ENCODE data around the gene MYOT.

MYOT gene

DNA sequence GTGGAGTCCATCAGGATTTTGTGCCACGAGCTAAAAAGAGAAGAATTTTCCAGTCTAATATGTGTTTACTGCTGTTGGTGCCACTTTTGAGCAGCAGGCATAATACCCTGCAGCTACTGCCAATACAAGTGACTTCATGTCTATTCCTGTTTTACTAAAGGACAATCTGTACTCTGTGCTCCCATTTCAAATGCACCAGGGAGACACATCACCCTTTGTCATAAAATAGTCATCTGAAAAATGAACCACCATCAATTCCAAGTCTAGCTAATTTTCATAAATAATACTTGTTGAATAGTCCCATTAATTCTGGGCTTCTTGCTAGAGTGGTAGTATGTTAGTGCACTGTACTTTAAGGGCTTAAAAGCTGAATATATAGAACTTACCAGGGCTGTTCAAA is 12.7 kb downstream of the MYOT start:
- Histone ChIP-seq H2AFZ (ENCODE audit: low read length) (no peak overlapping the region), H3F3A (ENCODE audit: insufficient read depth, low read length) (no peaks in the 10 kb centered on the region), H3K79me2 (ENCODE audit: low read length) (no peaks in the 10 kb centered on the region), H4K20me1 (ENCODE audit: insufficient read depth, low read length) (no peaks in the 10 kb centered on the region), H3K9me2 (replicated peaks; ENCODE audit: insufficient read depth, low read length) (no peaks in the 10 kb centered on the region), H3K4me2 (ENCODE audit: low read depth, low read length) (no peak overlapping the region), H3K27me3 (replicated peaks; ENCODE audit: insufficient read depth, low read length) (no peaks in the 10 kb centered on the region), H3K4me1 (ENCODE audit: low read length) (no peaks in the 10 kb centered on the region), H3K36me3 (replicated peaks; ENCODE audit: insufficient read depth, low read length) (no peaks in the 10 kb centered on the region), H3K4me3 (ENCODE audit: low read length) (no peak overlapping the region), H3K27ac (ENCODE audit: low read length) (no peak overlapping the region), H3K9ac (ENCODE audit: low read length) (no peak overlapping the region), H3K9me3 (replicated peaks; ENCODE audit: insufficient read depth, low read length) (no peaks in the 10 kb centered on the region)
- DNase-seq = no peak
- no peak for TF ChIP-seq CTCF (IDR thresholded peaks at IDR 0.05; ENCODE audit: low read length)
- no peak for TF ChIP-seq EZH2phosphoT487 (IDR thresholded peaks at IDR 0.05; ENCODE audit: low read length)
- TF ChIP-seq EZH2 (optimal IDR thresholded peaks at IDR 0.05; ENCODE audit: low read depth, low read length) = no peak

- peaks cover 8% of the 10 kb centered on the region for H3F3A ChIP-seq (ENCODE audit: insufficient read depth, low read length)
- H3K27me3 ChIP-seq (replicated peaks; ENCODE audit: insufficient read depth, low read length) = no peaks in the 10 kb centered on the region
- no peaks in the 10 kb centered on the region for H3K9me2 ChIP-seq (replicated peaks; ENCODE audit: insufficient read depth, low read length)
- H3K4me2 ChIP-seq (ENCODE audit: low read depth, low read length) = peak overlapping the region; percentile 80
- H4K20me1 ChIP-seq (ENCODE audit: insufficient read depth, low read length) = no peaks in the 10 kb centered on the region
- DNase-seq = no peak
- H3K79me2 ChIP-seq (ENCODE audit: low read length) = no peaks in the 10 kb centered on the region
- peak overlapping the region; percentile 75; the same call in 1 of the 2 replicates for H3K4me3 ChIP-seq (ENCODE audit: low read length)
- peak overlapping the region; percentile 98; the same call in 1 of the 2 replicates for H2AFZ ChIP-seq (ENCODE audit: low read length)
- H3K36me3 ChIP-seq (replicated peaks; ENCODE audit: insufficient read depth, low read length) = no peaks in the 10 kb centered on the region
- H3K9me3 ChIP-seq (replicated peaks; ENCODE audit: insufficient read depth, low read length) = no peaks in the 10 kb centered on the region
- peak overlapping the region; percentile 72; the same call in 1 of the 2 replicates for H3K9ac ChIP-seq (ENCODE audit: low read length)
- TF ChIP-seq EZH2phosphoT487 (IDR thresholded peaks at IDR 0.05; ENCODE audit: low read length) (no peak), CTCF (IDR thresholded peaks at IDR 0.05; ENCODE audit: low read length) (no peak), EZH2 (optimal IDR thresholded peaks at IDR 0.05; ENCODE audit: low read depth, low read length) (no peak)
- H3K27ac ChIP-seq (ENCODE audit: low read length) = no peak overlapping the region
- peaks cover 7% of the 10 kb centered on the region; the same call in 1 of the 2 replicates for H3K4me1 ChIP-seq (ENCODE audit: low read length)
These were observed 20.2 kb downstream of the MYOT start for GRCh38 chr5:137887831-137888230.

DNA sequence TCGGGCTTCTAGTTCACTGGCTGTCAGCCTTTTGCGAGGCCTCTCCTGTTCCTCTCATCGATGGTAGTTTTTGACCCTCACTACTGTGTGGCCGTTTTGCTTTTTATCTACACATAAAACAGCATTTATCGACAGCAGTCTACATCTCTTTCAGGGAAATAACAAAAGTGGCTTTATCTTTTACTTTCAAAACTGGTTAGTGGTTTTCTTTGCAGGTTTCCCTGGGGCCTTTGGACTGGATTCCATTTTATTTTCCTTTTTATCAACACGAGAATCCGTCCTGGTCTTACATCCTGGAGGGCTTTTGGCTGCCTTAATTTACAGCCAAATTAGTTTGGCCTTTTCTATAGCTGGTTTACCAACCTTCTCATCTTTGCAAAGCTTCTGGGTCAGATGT is 20.8 kb downstream of the MYOT start:
- DNase-seq = peak; percentile 45
- peak overlapping the region; percentile 61 for H3K27ac ChIP-seq (ENCODE audit: low read length)

More for the DNA sequence above, 20.8 kb downstream of the MYOT start:
- Histone ChIP-seq H3K4me1 (ENCODE audit: low read length) (peaks cover 7% of the 10 kb centered on the region; the same call in 1 of the 2 replicates), H2AFZ (ENCODE audit: low read length) (peak overlapping the region; percentile 98), H3K79me2 (ENCODE audit: low read length) (no peaks in the 10 kb centered on the region), H3K9me2 (replicated peaks; ENCODE audit: insufficient read depth, low read length) (no peaks in the 10 kb centered on the region), H3K9me3 (replicated peaks; ENCODE audit: insufficient read depth, low read length) (no peaks in the 10 kb centered on the region), H3K36me3 (replicated peaks; ENCODE audit: insufficient read depth, low read length) (no peaks in the 10 kb centered on the region), H3K9ac (ENCODE audit: low read length) (peak overlapping the region; percentile 72), H3K4me3 (ENCODE audit: low read length) (peak overlapping the region; percentile 75), H3K27me3 (replicated peaks; ENCODE audit: insufficient read depth, low read length) (no peaks in the 10 kb centered on the region), H3F3A (ENCODE audit: insufficient read depth, low read length) (peaks cover 8% of the 10 kb centered on the region), H3K4me2 (ENCODE audit: low read depth, low read length) (peak overlapping the region; percentile 80), H4K20me1 (ENCODE audit: insufficient read depth, low read length) (no peaks in the 10 kb centered on the region)
- TF ChIP-seq CTCF (IDR thresholded peaks at IDR 0.05; ENCODE audit: low read length) (no peak), EZH2phosphoT487 (IDR thresholded peaks at IDR 0.05; ENCODE audit: low read length) (no peak), EZH2 (optimal IDR thresholded peaks at IDR 0.05; ENCODE audit: low read depth, low read length) (no peak)
